SU-DHL-6 (cell line): Measurements from ENCODE around the gene SORBS2.

Experiments
- H2AFZ ChIP-seq: fragments of 200-600 bp; sonication (generic); 2 replicates; pipeline ENCODE4 v1.6.1; 2014; ENCODE audit warnings: low read depth, mild to moderate bottlenecking, moderate library complexity, mixed read lengths, antibody characterized with exemption, low read length; ENCODE audit not compliant: severe bottlenecking
- H3F3A ChIP-seq: fragments of 200-600 bp; shearing (Covaris generic); 2 replicates; pipeline ENCODE4 v1.6.0; 2016; ENCODE audit warnings: antibody characterized with exemption, mild to moderate bottlenecking; ENCODE audit not compliant: insufficient read depth
- H3K27ac ChIP-seq: fragments of 200-600 bp; sonication (generic); 2 replicates; pipeline ENCODE4 v1.5.1; 2016; ENCODE audit warnings: low read depth, mild to moderate bottlenecking, low read length, moderate library complexity, mixed read lengths
- H3K27me3 ChIP-seq: fragments of 200-600 bp; sonication (generic), shearing (Covaris generic); 2 replicates; pipeline ENCODE4 v1.6.0; 2014; ENCODE audit warnings: mild to moderate bottlenecking, low read length
- H3K36me3 ChIP-seq: fragments of 200-600 bp; sonication (generic); 2 replicates; pipeline ENCODE4 v1.6.1; 2014; ENCODE audit warnings: mild to moderate bottlenecking, low read length, mixed read lengths
- H3K4me2 ChIP-seq: fragments of 300-600, 200-600 bp; shearing (Covaris generic), sonication (generic); 2 replicates; pipeline ENCODE4 v1.6.0; 2014; ENCODE audit warnings: low read length, low read depth, mild to moderate bottlenecking; ENCODE audit not compliant: poor library complexity, severe bottlenecking
- H3K4me3 ChIP-seq: fragments of 200-600 bp; sonication (generic); 2 replicates; pipeline ENCODE4 v1.5.1; 2014; ENCODE audit warnings: antibody characterized with exemption, low read length, mild to moderate bottlenecking, mixed read lengths; ENCODE audit not compliant: insufficient read depth, poor library complexity, severe bottlenecking
- H3K79me2 ChIP-seq: fragments of 200-600 bp; sonication (generic); 2 replicates; pipeline ENCODE4 v1.6.1; 2014; ENCODE audit warnings: mild to moderate bottlenecking, low read length, moderate library complexity; ENCODE audit not compliant: insufficient read depth
- H3K9ac ChIP-seq: fragments of 200-600 bp; sonication (generic); 2 replicates; pipeline ENCODE4 v1.7.0; 2014; ENCODE audit warnings: mild to moderate bottlenecking, low read length
- H3K9me2 ChIP-seq: fragments of 200-600 bp; sonication (generic); replicated peaks from 2 replicates; pipeline ENCODE4 v1.6.1; 2014; ENCODE audit warnings: low read length; ENCODE audit not compliant: insufficient read depth
- H3K9me3 ChIP-seq: fragments of 200-600 bp; sonication (generic); 2 replicates; pipeline ENCODE4 v1.6.1; 2014; ENCODE audit warnings: low read length, mixed read lengths; ENCODE audit not compliant: insufficient read depth
- H4K20me1 ChIP-seq: fragments of 200-600 bp; sonication (generic); 2 replicates; pipeline ENCODE4 v1.6.1; 2014; ENCODE audit warnings: low read depth, mild to moderate bottlenecking, antibody characterized with exemption, low read length, moderate library complexity, mixed read lengths
- EZH2phosphoT487 ChIP-seq: fragments of 200-600 bp; sonication (generic), shearing (Covaris generic); conservative IDR thresholded peaks from 2 replicates; pipeline ENCODE4 v1.6.1; 2018; ENCODE audit warnings: mild to moderate bottlenecking, antibody characterized with exemption, low read length, moderate library complexity, mixed read lengths
- TF ChIP-seq, protein P1 (sequence below): fragments of 200-600 bp; sonication (generic); IDR thresholded peaks from one replicate; pipeline ENCODE4 v1.5.1; 2017; ENCODE audit warnings: antibody characterized with exemption, mild to moderate bottlenecking, low read length, moderate library complexity; ENCODE audit not compliant: insufficient read depth, poor library complexity, severe bottlenecking

Gene SORBS2

GRCh38 chr4:185780472-185780871 lies 31.5 kb downstream of the SORBS2 start:
- Histone ChIP-seq H3K9me2 (no peaks in the 10 kb centered on the region), H3K9ac (no peak overlapping the region), H3K27me3 (no peaks in the 10 kb centered on the region), H3K36me3 (no peaks in the 10 kb centered on the region), H3K4me3 (no peak overlapping the region), H3F3A (no peaks in the 10 kb centered on the region), H2AFZ (no peak overlapping the region), H4K20me1 (no peaks in the 10 kb centered on the region), H3K27ac (no peak overlapping the region), H3K9me3 (no peaks in the 10 kb centered on the region), H3K79me2 (no peaks in the 10 kb centered on the region), H3K4me2 (no peak overlapping the region)
- TF ChIP-seq EZH2phosphoT487, result no peak

- no peaks in the 10 kb centered on the region for H4K20me1 ChIP-seq
- H3K4me2 ChIP-seq, result no peak overlapping the region
- no peaks in the 10 kb centered on the region for H3K36me3 ChIP-seq
- H3K27ac ChIP-seq, result no peak overlapping the region
- H3K9ac ChIP-seq, result no peak overlapping the region
- H3K9me2 ChIP-seq, result no peaks in the 10 kb centered on the region
- H3F3A ChIP-seq, result no peaks in the 10 kb centered on the region
- no peak overlapping the region for H3K4me3 ChIP-seq
- no peaks in the 10 kb centered on the region for H3K9me3 ChIP-seq
- TF ChIP-seq, protein P1, sequence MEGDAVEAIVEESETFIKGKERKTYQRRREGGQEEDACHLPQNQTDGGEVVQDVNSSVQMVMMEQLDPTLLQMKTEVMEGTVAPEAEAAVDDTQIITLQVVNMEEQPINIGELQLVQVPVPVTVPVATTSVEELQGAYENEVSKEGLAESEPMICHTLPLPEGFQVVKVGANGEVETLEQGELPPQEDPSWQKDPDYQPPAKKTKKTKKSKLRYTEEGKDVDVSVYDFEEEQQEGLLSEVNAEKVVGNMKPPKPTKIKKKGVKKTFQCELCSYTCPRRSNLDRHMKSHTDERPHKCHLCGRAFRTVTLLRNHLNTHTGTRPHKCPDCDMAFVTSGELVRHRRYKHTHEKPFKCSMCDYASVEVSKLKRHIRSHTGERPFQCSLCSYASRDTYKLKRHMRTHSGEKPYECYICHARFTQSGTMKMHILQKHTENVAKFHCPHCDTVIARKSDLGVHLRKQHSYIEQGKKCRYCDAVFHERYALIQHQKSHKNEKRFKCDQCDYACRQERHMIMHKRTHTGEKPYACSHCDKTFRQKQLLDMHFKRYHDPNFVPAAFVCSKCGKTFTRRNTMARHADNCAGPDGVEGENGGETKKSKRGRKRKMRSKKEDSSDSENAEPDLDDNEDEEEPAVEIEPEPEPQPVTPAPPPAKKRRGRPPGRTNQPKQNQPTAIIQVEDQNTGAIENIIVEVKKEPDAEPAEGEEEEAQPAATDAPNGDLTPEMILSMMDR, result no peak
- TF ChIP-seq EZH2phosphoT487, result no peak
- no peaks in the 10 kb centered on the region for H3K27me3 ChIP-seq
- H3K79me2 ChIP-seq, result no peaks in the 10 kb centered on the region
- no peak overlapping the region for H2AFZ ChIP-seq
Measured at GRCh38 chr4:185779517-185779916, 32.5 kb downstream of the SORBS2 start.

- H3K9ac ChIP-seq, result no peak overlapping the region
- H3K27ac ChIP-seq, result no peak overlapping the region
- H3K4me3 ChIP-seq, result no peak overlapping the region
- no peak overlapping the region for H3K4me2 ChIP-seq
- no peaks in the 10 kb centered on the region for H3K27me3 ChIP-seq
- H3K9me3 ChIP-seq, result no peaks in the 10 kb centered on the region
- H3K79me2 ChIP-seq, result no peaks in the 10 kb centered on the region
- TF ChIP-seq, protein P1, result no peak
- no peaks in the 10 kb centered on the region for H4K20me1 ChIP-seq
- no peaks in the 10 kb centered on the region for H3F3A ChIP-seq
- H3K36me3 ChIP-seq, result no peaks in the 10 kb centered on the region
- no peaks in the 10 kb centered on the region for H3K9me2 ChIP-seq
- no peak overlapping the region for H2AFZ ChIP-seq
Measured at GRCh38 chr4:185778307-185778706, 33.7 kb downstream of the SORBS2 start.

- no peaks in the 10 kb centered on the region for H3K9me3 ChIP-seq
- no peaks in the 10 kb centered on the region for H3K79me2 ChIP-seq
- H3K27ac ChIP-seq, result no peak overlapping the region
- H3K4me3 ChIP-seq, result no peak overlapping the region
- H3K9me2 ChIP-seq, result no peaks in the 10 kb centered on the region
- H3K4me2 ChIP-seq, result no peak overlapping the region
- no peaks in the 10 kb centered on the region for H4K20me1 ChIP-seq
- no peaks in the 10 kb centered on the region for H3F3A ChIP-seq
- H2AFZ ChIP-seq, result no peak overlapping the region
- TF ChIP-seq, protein P1, result no peak
- no peak for TF ChIP-seq EZH2phosphoT487
- H3K27me3 ChIP-seq, result no peaks in the 10 kb centered on the region
- H3K36me3 ChIP-seq, result no peaks in the 10 kb centered on the region
- H3K9ac ChIP-seq, result no peak overlapping the region
Measured at GRCh38 chr4:185775792-185776555, 36.0 kb downstream of the SORBS2 start.
